Endometrial microvascular endothelial cells (primary cell): ENCODE data around the gene HRH2. TPM values are rescaled to one million over a fixed set of nuclear protein-coding genes. Genes with fewer than 3 reads are reported as not detected.

ENCODE experiments used
- in situ Hi-C: cut with HindIII; loops from 2 replicates; pipeline ENCODE4 v1.10.0; 2017; ENCODE audit warnings: low sequenced_read_pairs, low pct_unique_long_range_greater_than_20kb; ENCODE audit errors: inconsistent ontology term
- total RNA-seq: library from RNA; depleted of rRNA; stranded (reverse); fragments of >200 nt; gene quantifications from one replicate; pipeline ENCODE4 v1.2.3, GENCODE V29; 2015; ENCODE audit errors: inconsistent ontology term

The HRH2 gene
- total RNA-seq, 1 donor from 2014 or later, result not detected

DNA sequence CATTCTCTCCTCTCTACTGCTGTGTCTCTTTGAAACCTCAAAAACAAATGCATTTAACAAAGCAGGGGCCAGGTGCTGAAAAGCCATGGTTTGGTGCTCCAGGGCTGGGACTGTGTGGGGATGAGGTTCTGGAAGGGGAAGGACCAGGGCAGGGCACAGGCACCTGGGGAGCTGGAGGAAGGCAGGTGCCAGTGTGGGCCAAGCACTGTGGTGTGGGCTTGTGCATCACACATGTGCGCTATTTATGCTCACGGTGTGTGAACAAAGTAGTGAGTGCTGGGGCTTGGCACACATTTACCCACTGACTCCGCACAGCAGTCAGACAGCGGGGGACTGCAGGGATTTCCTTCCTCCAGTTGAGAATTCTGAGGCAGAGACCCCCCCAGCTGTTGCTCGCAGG lies 10.1 kb downstream of the HRH2 start:
- in situ Hi-C loops, result no loop called here

DNA sequence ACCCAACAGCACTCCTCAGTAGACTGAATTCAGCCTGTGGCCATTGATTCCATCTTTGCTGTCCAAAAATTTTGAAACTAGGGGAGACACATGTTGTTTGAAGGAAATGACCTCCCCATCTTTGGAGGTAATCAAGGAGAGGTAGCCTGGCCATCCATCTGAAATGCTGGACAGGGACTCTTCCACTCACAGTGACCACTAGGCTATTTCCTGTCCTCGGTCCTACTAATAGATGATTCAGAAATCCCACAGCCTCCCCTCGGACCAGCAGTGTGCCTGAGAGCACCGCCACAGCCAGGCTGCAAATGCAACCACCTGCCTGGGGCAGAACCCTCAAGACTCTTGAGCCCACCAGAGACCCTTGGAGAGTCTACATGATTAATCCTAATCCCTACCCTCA lies 12.5 kb downstream of the HRH2 start:
- in situ Hi-C loops, result no loop called here

GRCh38 chr5:175671013-175671412 lies 13.1 kb downstream of the HRH2 start:
- in situ Hi-C loops, result no loop called here

GRCh38 chr5:175672976-175673648 lies 15.2 kb downstream of the HRH2 start:
- in situ Hi-C loops, result no loop called here

GRCh38 chr5:175674731-175675346 lies 17.0 kb downstream of the HRH2 start:
- in situ Hi-C loops, result no loop called here

DNA sequence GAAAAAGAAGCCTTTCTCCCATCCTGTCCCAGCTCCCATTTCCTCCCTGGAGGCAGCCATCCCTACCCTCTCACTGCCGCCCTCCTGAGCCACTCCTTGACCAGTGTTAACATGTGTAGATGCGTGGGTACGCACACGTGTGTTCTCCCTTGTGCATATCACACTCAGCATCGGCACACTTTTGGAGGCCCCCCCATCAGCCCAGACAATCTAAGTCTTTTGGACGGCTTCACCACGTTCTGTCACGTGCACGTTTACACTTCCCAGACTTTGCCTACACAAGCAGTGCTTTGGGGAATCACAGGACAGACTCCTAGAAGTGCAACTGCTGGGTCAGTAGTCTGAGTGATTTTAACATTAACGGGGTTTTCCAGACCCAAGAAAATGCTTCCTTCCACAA lies 18.0 kb downstream of the HRH2 start:
- in situ Hi-C loops, result no loop called here

DNA sequence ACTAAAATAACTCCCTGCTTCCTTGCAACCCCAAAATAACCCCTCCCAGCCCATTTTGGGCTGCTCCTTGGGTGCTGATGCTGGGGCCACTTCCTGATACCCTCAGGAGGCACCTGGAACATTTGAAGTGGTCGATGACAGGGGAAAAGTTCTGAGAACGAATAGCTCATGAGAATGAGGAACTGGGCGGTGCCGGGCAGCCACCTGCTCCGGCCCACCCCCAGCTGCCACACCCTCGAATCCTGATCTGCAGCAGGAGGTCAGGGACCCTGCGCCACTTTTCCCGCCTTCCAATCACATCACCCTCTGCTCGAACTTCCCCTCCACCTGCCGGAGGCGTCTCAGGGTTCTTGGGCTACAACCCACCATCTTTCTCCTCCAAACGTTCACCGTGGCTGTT lies 19.7 kb downstream of the HRH2 start:
- in situ Hi-C loops, result no loop called here

DNA sequence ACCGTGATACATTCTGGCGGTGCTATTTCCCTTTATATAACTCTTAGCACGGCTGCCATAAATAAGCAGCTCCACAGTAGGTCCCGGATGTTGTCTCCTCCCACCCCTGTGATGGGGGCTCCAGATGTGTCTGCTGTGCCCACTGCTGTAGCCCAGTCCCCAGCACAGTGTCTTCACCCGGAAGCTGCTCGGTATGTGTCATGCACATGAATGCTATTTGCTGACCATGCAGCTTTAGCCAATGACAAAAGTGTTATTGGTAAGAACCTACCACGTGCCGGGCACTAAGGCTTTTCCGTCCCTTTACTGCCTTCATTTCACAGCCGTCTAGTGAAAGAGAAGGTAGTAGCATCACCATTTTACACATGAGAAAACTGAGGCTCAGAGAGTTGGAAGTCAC lies 20.2 kb downstream of the HRH2 start:
- in situ Hi-C loops, result no loop called here

DNA sequence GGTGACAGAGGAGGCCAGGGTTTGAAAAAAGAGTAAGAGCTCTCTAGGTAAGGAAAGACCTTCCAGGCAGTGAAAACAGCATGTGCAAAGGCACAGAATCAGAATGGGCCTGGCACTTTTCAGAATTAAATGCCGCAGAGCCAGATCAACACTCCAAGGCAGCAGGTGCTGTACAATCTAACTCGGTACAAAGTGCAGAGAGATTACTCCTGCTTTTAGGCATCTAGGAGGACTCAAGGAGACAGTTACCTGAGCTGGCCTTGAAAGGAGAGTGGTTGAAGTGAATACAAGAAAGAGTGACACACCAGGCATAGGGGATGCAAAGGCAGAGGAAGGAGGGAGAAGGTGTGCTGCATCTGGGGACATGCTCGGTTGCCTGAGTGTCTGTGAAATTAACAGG lies 21.5 kb downstream of the HRH2 start:
- in situ Hi-C loops, result no loop called here

- in situ Hi-C loops, result no loop called here
Measured at GRCh38 chr5:175680020-175680419, 22.1 kb downstream of the HRH2 start.

GRCh38 chr5:175680463-175680862 lies 22.6 kb downstream of the HRH2 start:
- in situ Hi-C loops, result no loop called here

- in situ Hi-C loops, result no loop called here
Measured at GRCh38 chr5:175681045-175681967, 23.4 kb downstream of the HRH2 start.

GRCh38 chr5:175681968-175682340 lies 24.1 kb downstream of the HRH2 start:
- in situ Hi-C loops, result no loop called here

DNA sequence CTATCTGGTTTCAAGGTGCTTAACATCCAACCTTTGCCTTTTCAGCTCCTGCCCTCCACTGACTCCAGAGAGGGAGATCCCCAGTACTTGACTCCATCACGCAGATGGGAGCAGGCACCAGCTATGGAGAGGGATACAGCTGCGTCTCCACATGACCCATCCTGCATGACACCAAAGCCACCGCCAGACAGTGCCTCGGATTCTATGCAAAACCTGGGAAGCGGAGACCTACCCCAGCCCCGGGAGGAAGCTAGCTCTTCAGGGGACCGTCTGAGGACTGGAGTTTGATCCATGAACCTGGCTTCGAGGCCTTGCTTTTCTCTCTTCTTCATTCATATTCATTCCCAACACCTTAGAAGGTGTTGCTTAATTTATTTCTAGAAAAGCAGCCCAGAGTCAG lies 24.8 kb downstream of the HRH2 start:
- in situ Hi-C loops, result no loop called here

- in situ Hi-C loops, result no loop called here
Measured at GRCh38 chr5:175683231-175683630, 25.4 kb downstream of the HRH2 start.

GRCh38 chr5:175683921-175684320 lies 26.1 kb downstream of the HRH2 start:
- in situ Hi-C loops, result no loop called here

- in situ Hi-C loops, result no loop called here
Measured at GRCh38 chr5:175684931-175685330, 27.1 kb downstream of the HRH2 start.

- in situ Hi-C loops, result no loop called here
Measured at GRCh38 chr5:175685701-175686350, 28.0 kb downstream of the HRH2 start.

DNA sequence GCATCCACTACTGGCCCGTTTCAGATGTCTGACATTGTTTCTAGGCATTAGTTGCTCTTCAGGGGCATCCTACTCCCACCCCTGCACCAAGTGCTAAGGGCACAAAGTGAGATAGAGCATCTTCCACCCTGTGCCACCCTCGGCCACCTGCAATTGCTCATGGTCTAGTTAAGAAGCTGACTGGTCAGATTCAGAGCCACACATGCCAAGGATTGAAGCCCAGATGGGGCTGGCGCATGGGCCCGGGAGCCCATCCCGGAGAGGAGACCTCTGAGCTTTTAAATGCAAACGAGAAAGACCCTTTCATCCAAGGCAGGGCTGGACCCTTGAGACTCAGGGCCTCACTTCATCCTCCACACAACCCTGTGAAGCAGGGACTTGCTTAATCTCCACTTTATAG lies 28.5 kb downstream of the HRH2 start:
- in situ Hi-C loops, result no loop called here
